SJCRH30 (cell line): ENCODE measurements around the gene FRMD3. TPM values are rescaled to one million over a fixed set of nuclear protein-coding genes. Genes with fewer than 3 reads are reported as not detected.
"Not testable (repeated sequence)": the region's sequence is repeated elsewhere in the genome, so short reads cannot be mapped to it uniquely, and the experiment has no call there.

Source experiments
- DNase-seq, 2 experiments: peaks; one replicate each; pipeline ENCODE4 v3.0.0-alpha.2; 2015 to 2020
- H3K27ac ChIP-seq: fragments of 250-450 bp; sonication (Bioruptor Pico); 2 replicates; pipeline ENCODE4 v1.5.1; 2020; ENCODE audit warnings: mild to moderate bottlenecking, moderate library complexity
- H3K27me3 ChIP-seq: fragments of 250-450 bp; sonication (Bioruptor Pico); 2 replicates; pipeline ENCODE4 v1.5.1; 2020; ENCODE audit warnings: mild to moderate bottlenecking, moderate library complexity
- H3K36me3 ChIP-seq: fragments of 250-450 bp; sonication (Bioruptor Pico); 2 replicates; pipeline ENCODE4 v1.5.1; 2020; ENCODE audit warnings: mild to moderate bottlenecking, moderate library complexity
- H3K4me1 ChIP-seq: fragments of 250-450 bp; sonication (Bioruptor Pico); 2 replicates; pipeline ENCODE4 v1.5.1; 2020; ENCODE audit warnings: mild to moderate bottlenecking, moderate library complexity
- H3K4me3 ChIP-seq: fragments of 250-450 bp; sonication (Bioruptor Pico); 2 replicates; pipeline ENCODE4 v1.5.1; 2020; ENCODE audit warnings: mild to moderate bottlenecking, moderate library complexity
- H3K9me3 ChIP-seq: fragments of 250-450 bp; sonication (Bioruptor Pico); replicated peaks from 2 replicates; pipeline ENCODE4 v1.5.1; 2020; ENCODE audit warnings: mild to moderate bottlenecking, moderate library complexity
- total RNA-seq: library from RNA; depleted of rRNA; stranded (reverse); fragments of >200 nt; shearing (Covaris generic); gene quantifications from 2 replicates; pipeline ENCODE4 v1.2.3, GENCODE V29; 2014

The FRMD3 gene
- total RNA-seq, 1 experiment from 2014 or later, result 17.4 TPM

- Histone ChIP-seq H3K27me3 (no peaks in the 10 kb centered on the region), H3K9me3 (no peaks in the 10 kb centered on the region), H3K27ac (peak overlapping the region; percentile 62; the same call in 1 of the 2 replicates), H3K4me3 (peak overlapping the region; percentile 75), H3K4me1 (peaks cover 14% of the 10 kb centered on the region; the same call in 1 of the 2 replicates), H3K36me3 (no peaks in the 10 kb centered on the region)
- no peak for DNase-seq
These were observed 663 bp upstream of the FRMD3 start for GRCh38 chr9:83538890-83539238.

- Histone ChIP-seq H3K9me3 (no peaks in the 10 kb centered on the region; the same call in 1 of the 2 replicates), H3K36me3 (no peaks in the 10 kb centered on the region), H3K4me3 (peak overlapping the region; percentile 75), H3K27me3 (no peaks in the 10 kb centered on the region), H3K27ac (peak overlapping the region; percentile 62; the same call in 1 of the 2 replicates), H3K4me1 (peaks cover 13% of the 10 kb centered on the region; the same call in 1 of the 2 replicates)
- peak; percentile 34 to 51 for DNase-seq
These were observed 650 bp downstream of the FRMD3 start for GRCh38 chr9:83537331-83538171.

- Histone ChIP-seq H3K36me3 (no peaks in the 10 kb centered on the region), H3K4me3 (no peak overlapping the region), H3K27ac (no peak overlapping the region), H3K4me1 (peaks cover 13% of the 10 kb centered on the region; the same call in 1 of the 2 replicates), H3K27me3 (no peaks in the 10 kb centered on the region), H3K9me3 (no peaks in the 10 kb centered on the region; the same call in 1 of the 2 replicates)
- DNase-seq, result peak in 1 of 2 experiments; percentile 53
These were observed 1.9 kb downstream of the FRMD3 start for GRCh38 chr9:83536332-83536731.

- peak in 1 of 2 experiments; percentile 32 for DNase-seq
- Histone ChIP-seq H3K27ac (no peak overlapping the region), H3K4me1 (peaks cover 13% of the 10 kb centered on the region; the same call in 1 of the 2 replicates), H3K27me3 (no peaks in the 10 kb centered on the region), H3K4me3 (no peak overlapping the region), H3K9me3 (no peaks in the 10 kb centered on the region; the same call in 1 of the 2 replicates), H3K36me3 (no peaks in the 10 kb centered on the region)
These were observed 2.5 kb downstream of the FRMD3 start for GRCh38 chr9:83535736-83536135.

- no peak for DNase-seq
- Histone ChIP-seq H3K36me3 (no peaks in the 10 kb centered on the region; the same call in 1 of the 2 replicates), H3K4me1 (peaks cover 10% of the 10 kb centered on the region), H3K4me3 (no peak overlapping the region), H3K9me3 (peaks cover 11% of the 10 kb centered on the region), H3K27ac (no peak overlapping the region), H3K27me3 (no peaks in the 10 kb centered on the region)
These were observed 4.9 kb downstream of the FRMD3 start for GRCh38 chr9:83533296-83533695.

- H3K36me3 ChIP-seq, result no peaks in the 10 kb centered on the region; the same call in 1 of the 2 replicates
- peak overlapping the region; percentile 11 for H3K4me3 ChIP-seq
- DNase-seq, result peak; percentile 96 to 98
- H3K27me3 ChIP-seq, result no peaks in the 10 kb centered on the region
- H3K9me3 ChIP-seq, result peaks cover 11% of the 10 kb centered on the region
- H3K27ac ChIP-seq, result peak overlapping the region; percentile 82
- peaks cover 39% of the 10 kb centered on the region for H3K4me1 ChIP-seq
These were observed 11.3 kb downstream of the FRMD3 start for GRCh38 chr9:83526901-83527300.

GRCh38 chr9:83526211-83526610 lies 12.0 kb downstream of the FRMD3 start:
- H3K4me1 ChIP-seq, result peaks cover 39% of the 10 kb centered on the region
- H3K4me3 ChIP-seq, result no peak overlapping the region
- H3K27me3 ChIP-seq, result no peaks in the 10 kb centered on the region
- H3K9me3 ChIP-seq, result peaks cover 11% of the 10 kb centered on the region
- peak in 1 of 2 experiments; percentile 53 for DNase-seq
- H3K27ac ChIP-seq, result peak overlapping the region; percentile 82
- no peaks in the 10 kb centered on the region; the same call in 1 of the 2 replicates for H3K36me3 ChIP-seq

- Histone ChIP-seq H3K36me3 (no peaks in the 10 kb centered on the region), H3K4me3 (no peak overlapping the region), H3K27ac (no peak overlapping the region; the same call in 1 of the 2 replicates), H3K27me3 (no peaks in the 10 kb centered on the region), H3K4me1 (peaks cover 39% of the 10 kb centered on the region), H3K9me3 (peaks cover 6% of the 10 kb centered on the region; the same call in 1 of the 2 replicates)
- peak in 1 of 2 experiments; percentile 42 for DNase-seq
These were observed 14.5 kb downstream of the FRMD3 start for GRCh38 chr9:83523684-83524083.

GRCh38 chr9:83521411-83521810 lies 16.8 kb downstream of the FRMD3 start:
- DNase-seq, result no peak
- Histone ChIP-seq H3K4me1 (peaks cover 24% of the 10 kb centered on the region), H3K4me3 (no peak overlapping the region), H3K27ac (no peak overlapping the region), H3K36me3 (no peaks in the 10 kb centered on the region), H3K27me3 (no peaks in the 10 kb centered on the region), H3K9me3 (peaks cover 6% of the 10 kb centered on the region; the same call in 1 of the 2 replicates)

GRCh38 chr9:83521011-83521410 lies 17.2 kb downstream of the FRMD3 start:
- Histone ChIP-seq H3K9me3 (peaks cover 6% of the 10 kb centered on the region; the same call in 1 of the 2 replicates), H3K4me3 (no peak overlapping the region), H3K4me1 (peaks cover 20% of the 10 kb centered on the region), H3K27ac (no peak overlapping the region), H3K27me3 (no peaks in the 10 kb centered on the region), H3K36me3 (no peaks in the 10 kb centered on the region)
- no peak for DNase-seq

- Histone ChIP-seq H3K27ac (no peak overlapping the region), H3K36me3 (no peaks in the 10 kb centered on the region), H3K9me3 (peaks cover 6% of the 10 kb centered on the region; the same call in 1 of the 2 replicates), H3K27me3 (no peaks in the 10 kb centered on the region), H3K4me1 (peaks cover 14% of the 10 kb centered on the region), H3K4me3 (no peak overlapping the region)
- no peak for DNase-seq
These were observed 17.9 kb downstream of the FRMD3 start for GRCh38 chr9:83520292-83520691.

- H3K27me3 ChIP-seq, H3K4me1 ChIP-seq, H3K4me3 ChIP-seq, H3K9me3 ChIP-seq, DNase-seq, H3K27ac ChIP-seq, H3K36me3 ChIP-seq: not testable (repeated sequence)
These were observed 20.2 kb downstream of the FRMD3 start for GRCh38 chr9:83517980-83518379.

- no peak overlapping the region for H3K27ac ChIP-seq
- no peaks in the 10 kb centered on the region for H3K36me3 ChIP-seq
- H3K4me1 ChIP-seq, result no peaks in the 10 kb centered on the region
- no peaks in the 10 kb centered on the region for H3K27me3 ChIP-seq
- no peak for DNase-seq
- peaks cover 6% of the 10 kb centered on the region; the same call in 1 of the 2 replicates for H3K9me3 ChIP-seq
- H3K4me3 ChIP-seq, result no peak overlapping the region
These were observed 23.4 kb downstream of the FRMD3 start for GRCh38 chr9:83514767-83515166.

GRCh38 chr9:83512621-83513020 lies 25.6 kb downstream of the FRMD3 start:
- Histone ChIP-seq H3K4me3 (no peak overlapping the region), H3K27me3 (no peaks in the 10 kb centered on the region)

GRCh38 chr9:83511051-83511450 lies 27.1 kb downstream of the FRMD3 start:
- H3K27ac ChIP-seq, result no peak overlapping the region
- DNase-seq, result no peak

More at GRCh38 chr9:83512621-83513020, 25.6 kb downstream of the FRMD3 start:
- Histone ChIP-seq H3K9me3 (no peaks in the 10 kb centered on the region), H3K36me3 (no peaks in the 10 kb centered on the region), H3K27ac (no peak overlapping the region), H3K4me1 (peaks cover 12% of the 10 kb centered on the region)
- no peak for DNase-seq

More at GRCh38 chr9:83511051-83511450, 27.1 kb downstream of the FRMD3 start:
- Histone ChIP-seq H3K27me3 (no peaks in the 10 kb centered on the region), H3K4me1 (peaks cover 15% of the 10 kb centered on the region), H3K9me3 (no peaks in the 10 kb centered on the region), H3K36me3 (no peaks in the 10 kb centered on the region), H3K4me3 (no peak overlapping the region)
